Psoas muscle (tissue), 8 donors: ENCODE measurements around the gene ZNF232. TPM values are rescaled to one million over a fixed set of nuclear protein-coding genes. Genes with fewer than 3 reads are reported as not detected.

ENCODE experiments used
- ATAC-seq, 4 donors: fragments of 200-7000 bp; cut with Tn5 transposase; one replicate each; pipeline ENCODE4 v1.9.1; 2020; ENCODE audit warnings: moderate library complexity in 3 of 4, mild to moderate bottlenecking in 2 of 4
- DNase-seq, 2 donors: peaks; one replicate each; pipeline ENCODE4 v3.0.0-alpha.2; 2020
- H3K27ac ChIP-seq: fragments of 200-600 bp; one replicate; pipeline ENCODE4 v1.8.0; 2022
- H3K27me3 ChIP-seq, 3 donors: fragments of 200-600 bp in 1 of 3; one replicate each; pipeline versions ENCODE4 v1.6.1 to v1.8.0; 2013 to 2022; ENCODE audit warnings: low read length in 2 of 3, mild to moderate bottlenecking in 2 of 3, moderate library complexity in 1 of 3; ENCODE audit not compliant: insufficient read depth in 3 of 3
- H3K36me3 ChIP-seq, 2 donors: fragments of 200-600 bp in 1 of 2; one replicate each; pipeline versions ENCODE4 v1.6.1 to v1.8.0; 2013 to 2022; ENCODE audit warnings: low read depth in 1 of 2, mild to moderate bottlenecking in 1 of 2, moderate library complexity in 1 of 2; ENCODE audit not compliant: insufficient read depth in 1 of 2
- H3K4me1 ChIP-seq: fragments of 200-600 bp; one replicate; pipeline ENCODE4 v1.8.0; 2022
- H3K4me3 ChIP-seq: fragments of 200-600 bp; one replicate; pipeline ENCODE4 v1.8.0; 2022; ENCODE audit warnings: mild to moderate bottlenecking
- H3K9me3 ChIP-seq: fragments of 200-600 bp; one replicate; pipeline ENCODE4 v1.8.0; 2022
- WGBS, 3 donors: extraction: QIAGEN DNeasy Blood & Tissue Kit; methylation state at CpG; one replicate each; pipeline versions ENCODE4 v1.1.6 to v1.1.7; 2013; 5-methylcytosine and 5-hydroxymethylcytosine counted together
- intact Hi-C, 2 donors: fragments of 100-400 bp; cut with DNase I; formaldehyde crosslinking; loops; one replicate each; pipeline versions ENCODE4 v1.11.0 to v1.14.2; 2022
- polyA plus RNA-seq, 3 donors: library from polyadenylated mRNA; stranded (reverse); fragments of 200-250 nt; gene quantifications; one replicate each; pipeline ENCODE4 v1.2.3, GENCODE V29; 2013
- total RNA-seq, 4 donors: library from RNA; stranded (reverse); fragmentation: NEBNext Ultra II Directional in 2 of 4; extraction: Animal tissue kit (Norgen Biotek cat#: 25700) in 2 of 4; gene quantifications; one replicate each; pipeline versions ENCODE4 v1.2.1 to v1.2.4, GENCODE V29; 2021 to 2023
- TF ChIP-seq, protein P1 (sequence below): fragments of 200-600 bp; IDR thresholded peaks from one replicate; pipeline ENCODE4 v1.8.0; 2022; ENCODE audit warnings: antibody characterized with exemption
- donor health status: healthy with polysubstance abuse.
- donor health status: DM: no; HTN: no; CAD: no; lungs with moderate emphysema.
- donor health status: Bipolar disorder and iron deficiency.
- donor health status: healthy.
- donor health status: DM: yes; HTN: yes; CAD: no.
- donor health status: DM: no; HTN: no; CAD: no.
- donor health status: DM: no; HTN: no; CAD: no.
- donor health status: DM: yes; HTN: yes; CAD: no.

ZNF232 gene
- total and polyA plus RNA-seq, 7 donors, result 5.8 to 19.3 (median 8.0) TPM

DNA sequence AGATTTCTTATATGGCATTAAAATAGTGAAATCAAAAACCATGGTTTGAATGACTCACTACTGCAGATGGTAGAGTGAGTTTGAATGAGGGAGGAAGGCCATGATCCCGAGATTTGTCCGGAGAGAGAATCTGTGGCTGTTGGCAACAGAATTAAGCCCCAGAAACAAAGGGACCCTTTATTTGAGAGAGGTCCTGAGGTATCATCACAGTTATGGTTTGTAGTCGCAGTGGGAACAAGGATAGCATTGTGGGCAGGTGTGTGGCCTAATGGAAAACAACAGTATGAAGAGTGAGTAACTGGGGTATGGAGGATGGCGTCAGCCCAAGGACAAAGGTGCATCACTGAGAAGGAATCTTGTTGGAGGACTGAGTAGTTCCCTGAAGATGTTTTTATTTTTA lies 42.0 kb downstream of the ZNF232 start:
- WGBS, 3 donors, result 50 to 60% (median 56%) methylated on average over 4 of the region's 4 CpGs

DNA sequence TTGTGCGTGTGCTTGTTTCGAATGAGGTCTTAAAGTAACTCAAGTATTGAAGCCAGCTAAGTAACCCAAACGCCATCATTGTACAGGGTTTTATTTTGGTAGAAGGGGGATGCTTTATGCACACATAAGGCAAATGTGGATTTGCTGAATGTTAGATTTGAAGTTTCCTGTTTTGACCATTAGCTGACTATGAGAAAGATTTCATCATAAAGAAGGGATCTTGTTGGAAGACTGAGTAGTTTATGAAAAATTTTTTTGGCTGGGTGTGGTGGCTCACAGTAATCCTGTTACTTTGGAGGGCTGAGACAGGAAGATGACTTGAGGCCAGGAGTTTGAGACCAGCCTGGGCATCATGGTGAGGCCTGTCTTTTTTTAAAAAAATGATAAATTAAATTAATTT lies 43.4 kb downstream of the ZNF232 start:
- DNase-seq, result no peak
- no peak overlapping the region for H3K27ac ChIP-seq
- no peaks in the 10 kb centered on the region for H3K9me3 ChIP-seq
- H3K36me3 ChIP-seq, result no peaks in the 10 kb centered on the region
- no peak overlapping the region for H3K4me3 ChIP-seq
- intact Hi-C loops, result no loop called here
- ATAC-seq, result no peak
- no peaks in the 10 kb centered on the region for H3K4me1 ChIP-seq
- H3K27me3 ChIP-seq, result no peaks in the 10 kb centered on the region
- TF ChIP-seq, protein P1, sequence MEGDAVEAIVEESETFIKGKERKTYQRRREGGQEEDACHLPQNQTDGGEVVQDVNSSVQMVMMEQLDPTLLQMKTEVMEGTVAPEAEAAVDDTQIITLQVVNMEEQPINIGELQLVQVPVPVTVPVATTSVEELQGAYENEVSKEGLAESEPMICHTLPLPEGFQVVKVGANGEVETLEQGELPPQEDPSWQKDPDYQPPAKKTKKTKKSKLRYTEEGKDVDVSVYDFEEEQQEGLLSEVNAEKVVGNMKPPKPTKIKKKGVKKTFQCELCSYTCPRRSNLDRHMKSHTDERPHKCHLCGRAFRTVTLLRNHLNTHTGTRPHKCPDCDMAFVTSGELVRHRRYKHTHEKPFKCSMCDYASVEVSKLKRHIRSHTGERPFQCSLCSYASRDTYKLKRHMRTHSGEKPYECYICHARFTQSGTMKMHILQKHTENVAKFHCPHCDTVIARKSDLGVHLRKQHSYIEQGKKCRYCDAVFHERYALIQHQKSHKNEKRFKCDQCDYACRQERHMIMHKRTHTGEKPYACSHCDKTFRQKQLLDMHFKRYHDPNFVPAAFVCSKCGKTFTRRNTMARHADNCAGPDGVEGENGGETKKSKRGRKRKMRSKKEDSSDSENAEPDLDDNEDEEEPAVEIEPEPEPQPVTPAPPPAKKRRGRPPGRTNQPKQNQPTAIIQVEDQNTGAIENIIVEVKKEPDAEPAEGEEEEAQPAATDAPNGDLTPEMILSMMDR, result no peak
- 88 to 96% (median 93%) methylated on average over 3 of the region's 3 CpGs for WGBS, 3 donors

More for the DNA sequence above, 42.0 kb downstream of the ZNF232 start:
- H3K4me3 ChIP-seq, result no peak overlapping the region
- no peak overlapping the region for H3K27ac ChIP-seq
- DNase-seq (no peak), ATAC-seq (no peak)
- no peaks in the 10 kb centered on the region for H3K9me3 ChIP-seq
- no peaks in the 10 kb centered on the region for H3K4me1 ChIP-seq
- H3K36me3 ChIP-seq, result no peaks in the 10 kb centered on the region
- peaks cover 0 to 2% (median 0%) of the 10 kb centered on the region in 3 donors for H3K27me3 ChIP-seq
- TF ChIP-seq, protein P1, result no peak
- intact Hi-C loops, result no loop called here

DNA sequence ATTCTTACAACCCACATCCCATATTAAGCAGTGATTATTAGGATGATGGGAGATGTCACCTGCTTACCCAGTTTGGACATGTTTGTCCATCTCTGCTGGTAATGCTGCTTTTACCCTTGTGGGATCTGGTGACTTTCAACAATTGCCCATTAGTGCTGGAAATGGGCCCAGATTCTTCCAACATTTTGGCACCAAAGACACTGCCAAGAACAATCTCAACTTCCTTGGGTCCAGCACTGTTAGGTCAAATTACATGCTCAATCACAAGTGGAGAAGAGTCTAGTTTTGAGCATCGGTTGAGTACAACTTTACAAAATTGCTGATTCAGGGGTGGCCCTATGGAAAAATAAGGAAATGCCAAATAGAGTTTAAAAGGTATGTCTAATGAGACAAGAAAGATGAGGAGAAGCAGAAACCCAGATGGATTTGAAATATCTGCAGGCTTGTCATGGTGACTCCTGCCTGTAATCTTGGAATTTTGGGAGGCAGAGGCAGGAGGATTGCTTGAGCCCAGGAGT lies 46.4 kb downstream of the ZNF232 start:
- H3K4me3 ChIP-seq, result no peak overlapping the region
- no peak overlapping the region for H3K27ac ChIP-seq
- ATAC-seq, result no peak
- DNase-seq, result no peak
- H3K36me3 ChIP-seq, result no peaks in the 10 kb centered on the region
- H3K4me1 ChIP-seq, result no peaks in the 10 kb centered on the region
- WGBS, 3 donors, result 23 to 28% (median 27%) methylated on average over 1 of the region's 1 CpG
- intact Hi-C loops, result no loop called here
- TF ChIP-seq, protein P1, result no peak
- no peaks in the 10 kb centered on the region for H3K27me3 ChIP-seq
- H3K9me3 ChIP-seq, result no peaks in the 10 kb centered on the region

Other genes with a start within 250 kb of the ZNF232 start
- gene C17orf107, start 212.3 kb downstream of the ZNF232 start, total RNA-seq, result under 1 TPM in 2 of 4 donors, not detected in 2; 0.20 to 0.30 TPM
- gene C17orf107, start 212.3 kb downstream of the ZNF232 start, polyA plus RNA-seq, result under 1 TPM; 0.01 to 0.10 (median 0.03) TPM
- gene CHRNE, start 208.8 kb downstream of the ZNF232 start, total RNA-seq, result 1 to 10 TPM in 1 of 4 donors, under 1 TPM in 3; 0.19 to 1.1 (median 0.28) TPM
- gene CHRNE, start 208.8 kb downstream of the ZNF232 start, polyA plus RNA-seq, result under 1 TPM; 0.16 to 0.70 (median 0.56) TPM
- gene GP1BA, start 179.6 kb downstream of the ZNF232 start, total RNA-seq, result under 1 TPM in 1 of 4 donors, not detected in 3; 0.10 TPM
- under 1 TPM in 2 of 3 donors, not detected in 1; 0.04 to 0.05 TPM for gene GP1BA, start 179.6 kb downstream of the ZNF232 start, polyA plus RNA-seq
- gene SLC25A11, start 171.8 kb downstream of the ZNF232 start, total RNA-seq, result 100 to 1,000 TPM in 3 of 4 donors, 10 to 100 TPM in 1; 97.1 to 225 (median 143) TPM
- gene SLC25A11, start 171.8 kb downstream of the ZNF232 start, polyA plus RNA-seq, result 100 to 1,000 TPM; 125 to 163 (median 128) TPM
- 10 to 100 TPM; 85.1 to 96.3 (median 87.3) TPM for gene RNF167, start 171.6 kb downstream of the ZNF232 start, total RNA-seq
- 100 to 1,000 TPM in 1 of 3 donors, 10 to 100 TPM in 2; 85.7 to 151 (median 100.0) TPM for gene RNF167, start 171.6 kb downstream of the ZNF232 start, polyA plus RNA-seq
- 100 to 1,000 TPM; 149 to 253 (median 205) TPM for gene PFN1, start 163.3 kb downstream of the ZNF232 start, total RNA-seq
- gene PFN1, start 163.3 kb downstream of the ZNF232 start, polyA plus RNA-seq, result 1,000 to 10,000 TPM in 1 of 3 donors, 100 to 1,000 TPM in 2; 220 to 1,518 (median 312) TPM
- 1,000 to 10,000 TPM; 2,251 to 3,238 (median 2,533) TPM for gene ENO3, start 160.8 kb downstream of the ZNF232 start, total RNA-seq
- gene ENO3, start 160.8 kb downstream of the ZNF232 start, polyA plus RNA-seq, result 1,000 to 10,000 TPM; 1,126 to 5,696 (median 4,322) TPM
- 100 to 1,000 TPM in 3 of 4 donors, 10 to 100 TPM in 1; 79.2 to 156 (median 111) TPM for gene SPAG7, start 144.1 kb downstream of the ZNF232 start, total RNA-seq
- gene SPAG7, start 144.1 kb downstream of the ZNF232 start, polyA plus RNA-seq, result 100 to 1,000 TPM in 2 of 3 donors, 10 to 100 TPM in 1; 93.2 to 179 (median 170) TPM
- 10 to 100 TPM; 43.0 to 60.8 (median 51.0) TPM for gene CAMTA2, start 124.2 kb downstream of the ZNF232 start, total RNA-seq
- 10 to 100 TPM; 30.3 to 50.2 (median 39.5) TPM for gene CAMTA2, start 124.2 kb downstream of the ZNF232 start, polyA plus RNA-seq
- gene INCA1, start 114.4 kb downstream of the ZNF232 start, total RNA-seq, result 1 to 10 TPM; 2.9 to 4.9 (median 3.5) TPM
- gene INCA1, start 114.4 kb downstream of the ZNF232 start, polyA plus RNA-seq, result 1 to 10 TPM; 1.6 to 4.1 (median 4.0) TPM
- 1,000 to 10,000 TPM in 1 of 4 donors, 100 to 1,000 TPM in 3; 624 to 1,039 (median 691) TPM for gene KIF1C, start 113.9 kb downstream of the ZNF232 start, total RNA-seq
- gene KIF1C, start 113.9 kb downstream of the ZNF232 start, polyA plus RNA-seq, result 100 to 1,000 TPM; 204 to 445 (median 311) TPM
- not detected for gene SLC52A1, start 76.5 kb downstream of the ZNF232 start, total RNA-seq
- under 1 TPM in 2 of 3 donors, not detected in 1; 0.01 to 0.04 TPM for gene SLC52A1, start 76.5 kb downstream of the ZNF232 start, polyA plus RNA-seq
- 10 to 100 TPM in 1 of 4 donors, 1 to 10 TPM in 3; 6.8 to 12.3 (median 8.0) TPM for gene ZFP3, start 33.4 kb downstream of the ZNF232 start, total RNA-seq
- gene ZFP3, start 33.4 kb downstream of the ZNF232 start, polyA plus RNA-seq, result 10 to 100 TPM in 1 of 3 donors, 1 to 10 TPM in 2; 3.7 to 11.2 (median 3.9) TPM
- gene USP6, start 4.2 kb upstream of the ZNF232 start, total RNA-seq, result 1 to 10 TPM in 1 of 4 donors, under 1 TPM in 3; 0.40 to 3.2 (median 0.41) TPM
- under 1 TPM; 0.05 to 0.37 (median 0.25) TPM for gene USP6, start 4.2 kb upstream of the ZNF232 start, polyA plus RNA-seq
- gene ZNF594, start 80.0 kb upstream of the ZNF232 start, total RNA-seq, result 1 to 10 TPM; 1.5 to 4.0 (median 3.1) TPM
- 1 to 10 TPM; 1.1 to 6.6 (median 1.2) TPM for gene ZNF594, start 80.0 kb upstream of the ZNF232 start, polyA plus RNA-seq
- gene SCIMP, start 123.0 kb upstream of the ZNF232 start, total RNA-seq, result under 1 TPM; 0.37 to 0.74 (median 0.50) TPM
- under 1 TPM; 0.12 to 0.55 (median 0.27) TPM for gene SCIMP, start 123.0 kb upstream of the ZNF232 start, polyA plus RNA-seq
- 10 to 100 TPM; 69.9 to 86.1 (median 80.1) TPM for gene RABEP1, start 170.4 kb upstream of the ZNF232 start, total RNA-seq
- 100 to 1,000 TPM in 1 of 3 donors, 10 to 100 TPM in 2; 33.4 to 106 (median 36.3) TPM for gene RABEP1, start 170.4 kb upstream of the ZNF232 start, polyA plus RNA-seq